ENCODE measurements around the gene TSSK6. TPM values are rescaled to one million over a fixed set of nuclear protein-coding genes. Genes with fewer than 3 reads are reported as not detected.

Gene TSSK6
- total RNA-seq, 1 experiment from 2014 or later: 4.7 TPM

- TF ChIP-seq ZNF532 (CRISPR knock-in tag; IDR thresholded peaks at IDR 0.05; ENCODE audit: borderline replicate concordance) (no peak), E2F5 (CRISPR knock-in tag; IDR thresholded peaks at IDR 0.05) (no peak), MLX (CRISPR knock-in tag; IDR thresholded peaks at IDR 0.05) (no peak), ZNF317 (CRISPR knock-in tag; IDR thresholded peaks at IDR 0.05; ENCODE audit: borderline replicate concordance, low read depth) (no peak), PREB (CRISPR knock-in tag; IDR thresholded peaks at IDR 0.05; ENCODE audit: borderline replicate concordance) (no peak), GRHL2 (CRISPR knock-in tag; IDR thresholded peaks at IDR 0.05; ENCODE audit: insufficient replicate concordance, severe bottlenecking) (no peak), FOXP1 (CRISPR knock-in tag; IDR thresholded peaks at IDR 0.05; ENCODE audit: borderline replicate concordance) (no peak), ATF1 (CRISPR knock-in tag; IDR thresholded peaks at IDR 0.05) (no peak)
Measured at GRCh38 chr19:19480688-19481087, 34.7 kb downstream of the TSSK6 start (continued).

GRCh38 chr19:19477705-19478383, 37.5 kb downstream of the TSSK6 start:
- no peaks in the 10 kb centered on the region for H3K27me3 Mint-ChIP-seq (ENCODE audit: low read depth)
- ATAC-seq: no peak
- peaks cover 13% of the 10 kb centered on the region for H3K36me3 Mint-ChIP-seq
- peaks cover 62% of the 10 kb centered on the region for H3K4me1 Mint-ChIP-seq
- H3K27ac Mint-ChIP-seq: peak overlapping the region; percentile 84
- H3K4me3 Mint-ChIP-seq: no peak overlapping the region
- ChIA-PET POLR2A (no interaction called here), CTCF (interaction anchor here (0.7 to 3.2 kb wide), 2 partner anchors 99 to 111 kb away, joined by 4 to 24 read pairs; no protein-coding TSS in a partner anchor)
- no peak for DNase-seq (ENCODE audit: low spot score)
- no peaks in the 10 kb centered on the region for H3K9me3 Mint-ChIP-seq
- TF ChIP-seq NFATC4 (CRISPR knock-in tag; IDR thresholded peaks at IDR 0.05): no peak
- no peak for TF ChIP-seq KAT7 (CRISPR knock-in tag; IDR thresholded peaks at IDR 0.05; ENCODE audit: borderline replicate concordance)
- no peak for TF ChIP-seq CREM (CRISPR knock-in tag; IDR thresholded peaks at IDR 0.05)
- no peak for TF ChIP-seq JUN (CRISPR knock-in tag; IDR thresholded peaks at IDR 0.05)
- no peak for TF ChIP-seq ZBTB21 (CRISPR knock-in tag; IDR thresholded peaks at IDR 0.05; ENCODE audit: borderline replicate concordance)
- no peak for TF ChIP-seq NR3C1 (CRISPR knock-in tag; conservative IDR thresholded peaks at IDR 0.05; ENCODE audit: low read depth)
- TF ChIP-seq HMGA2 (CRISPR knock-in tag; IDR thresholded peaks at IDR 0.05): no peak
- TF ChIP-seq ZNF396 (CRISPR knock-in tag; IDR thresholded peaks at IDR 0.05; ENCODE audit: borderline replicate concordance): no peak
- TF ChIP-seq JAZF1 (CRISPR knock-in tag; IDR thresholded peaks at IDR 0.05): no peak
- no peak for TF ChIP-seq ZNF512 (CRISPR knock-in tag; IDR thresholded peaks at IDR 0.05; ENCODE audit: borderline replicate concordance)
- no peak for TF ChIP-seq CREB1 (CRISPR knock-in tag; IDR thresholded peaks at IDR 0.05)
- TF ChIP-seq EMX1 (CRISPR knock-in tag; IDR thresholded peaks at IDR 0.05): no peak
- TF ChIP-seq ARID4B (CRISPR knock-in tag; IDR thresholded peaks at IDR 0.05; ENCODE audit: borderline replicate concordance): no peak
- TF ChIP-seq CDX4 (CRISPR knock-in tag; IDR thresholded peaks at IDR 0.05; ENCODE audit: borderline replicate concordance): no peak
